Measurements from ENCODE around the gene MYO16.
"Not testable (repeated sequence)": the region's sequence is repeated elsewhere in the genome, so short reads cannot be mapped to it uniquely, and the experiment has no call there.

The MYO16 gene

DNA sequence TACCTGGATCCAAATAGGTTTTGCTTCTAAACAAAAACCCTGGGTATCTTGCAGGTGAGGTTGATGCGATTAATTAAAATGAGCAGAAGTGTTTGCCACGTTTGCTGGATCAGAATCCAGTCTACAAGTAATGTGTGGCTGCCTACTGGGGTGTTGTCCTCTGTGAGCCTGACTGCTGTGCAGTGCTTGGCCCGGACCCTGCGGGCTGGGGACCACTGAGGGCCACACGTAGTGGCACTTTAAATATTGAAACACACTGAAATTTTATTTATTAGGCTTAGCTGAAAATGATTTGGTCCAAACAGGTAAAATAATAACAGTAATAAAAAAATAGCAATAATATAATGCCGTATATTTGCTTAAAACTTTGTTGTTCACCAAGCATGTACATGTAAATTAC, 338.0 kb downstream of the MYO16 start:
- Histone ChIP-seq H3K9ac (ENCODE audit: low read depth, low read length) (no peak overlapping the region), H3K4me3 (ENCODE audit: low read depth, low read length) (no peak overlapping the region), H3K27me3 (ENCODE audit: control insufficient read depth, insufficient read depth, low read length) (no peaks in the 10 kb centered on the region), H3K36me3 (ENCODE audit: control insufficient read depth, insufficient read depth, low read length) (no peaks in the 10 kb centered on the region), H3K9me3 (ENCODE audit: control insufficient read depth, insufficient read depth, low read length) (no peaks in the 10 kb centered on the region), H3K4me1 (ENCODE audit: control insufficient read depth, insufficient read depth, low read length) (no peaks in the 10 kb centered on the region)

GRCh38 chr13:108968566-108968965, 339.2 kb downstream of the MYO16 start:
- H3K36me3 ChIP-seq (ENCODE audit: control insufficient read depth, insufficient read depth, low read length): no peaks in the 10 kb centered on the region
- H3K9me3 ChIP-seq (ENCODE audit: control insufficient read depth, insufficient read depth, low read length): no peaks in the 10 kb centered on the region
- no peak overlapping the region for H3K4me3 ChIP-seq (ENCODE audit: low read depth, low read length)
- no peaks in the 10 kb centered on the region for H3K27me3 ChIP-seq (ENCODE audit: control insufficient read depth, insufficient read depth, low read length)
- no peak overlapping the region for H3K9ac ChIP-seq (ENCODE audit: low read depth, low read length)
- H3K4me1 ChIP-seq (ENCODE audit: control insufficient read depth, insufficient read depth, low read length): no peaks in the 10 kb centered on the region

- no peaks in the 10 kb centered on the region for H3K36me3 ChIP-seq (ENCODE audit: control insufficient read depth, insufficient read depth, low read length)
- H3K9me3 ChIP-seq (ENCODE audit: control insufficient read depth, insufficient read depth, low read length): no peaks in the 10 kb centered on the region
- H3K4me3 ChIP-seq (ENCODE audit: low read depth, low read length): no peak overlapping the region
- H3K9ac ChIP-seq (ENCODE audit: low read depth, low read length): no peak overlapping the region
- H3K4me1 ChIP-seq (ENCODE audit: control insufficient read depth, insufficient read depth, low read length): no peaks in the 10 kb centered on the region
- no peaks in the 10 kb centered on the region for H3K27me3 ChIP-seq (ENCODE audit: control insufficient read depth, insufficient read depth, low read length)
These were observed 345.3 kb downstream of the MYO16 start for GRCh38 chr13:108974686-108975085.

GRCh38 chr13:108980237-108980636, 350.8 kb downstream of the MYO16 start:
- Histone ChIP-seq H3K9ac (ENCODE audit: low read depth, low read length) (no peak overlapping the region), H3K4me1 (ENCODE audit: control insufficient read depth, insufficient read depth, low read length) (no peaks in the 10 kb centered on the region), H3K36me3 (ENCODE audit: control insufficient read depth, insufficient read depth, low read length) (no peaks in the 10 kb centered on the region), H3K4me3 (ENCODE audit: low read depth, low read length) (no peak overlapping the region), H3K27me3 (ENCODE audit: control insufficient read depth, insufficient read depth, low read length) (no peaks in the 10 kb centered on the region), H3K9me3 (ENCODE audit: control insufficient read depth, insufficient read depth, low read length) (no peaks in the 10 kb centered on the region)

DNA sequence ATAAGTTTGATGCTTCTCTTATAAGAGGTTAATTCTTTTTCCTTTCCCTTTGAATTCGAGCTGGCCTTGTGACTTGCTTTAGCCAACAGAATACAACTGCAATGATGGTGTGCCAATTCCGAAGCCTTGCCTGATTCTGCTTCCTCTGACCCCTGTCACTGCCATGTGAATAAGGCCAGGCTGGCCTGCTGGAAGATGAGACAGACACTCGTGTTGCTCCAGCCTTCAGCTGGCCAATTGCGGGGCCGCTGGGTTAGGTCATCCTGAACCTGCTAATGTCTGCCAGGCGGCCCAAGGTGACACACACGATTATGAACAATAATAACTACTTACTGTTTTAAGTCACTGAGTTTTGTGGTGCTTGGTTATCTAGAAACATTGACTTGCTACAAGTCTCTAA, 352.0 kb downstream of the MYO16 start:
- Histone ChIP-seq H3K27me3 (ENCODE audit: control insufficient read depth, insufficient read depth, low read length) (no peaks in the 10 kb centered on the region), H3K9me3 (ENCODE audit: control insufficient read depth, insufficient read depth, low read length) (no peaks in the 10 kb centered on the region)

DNA sequence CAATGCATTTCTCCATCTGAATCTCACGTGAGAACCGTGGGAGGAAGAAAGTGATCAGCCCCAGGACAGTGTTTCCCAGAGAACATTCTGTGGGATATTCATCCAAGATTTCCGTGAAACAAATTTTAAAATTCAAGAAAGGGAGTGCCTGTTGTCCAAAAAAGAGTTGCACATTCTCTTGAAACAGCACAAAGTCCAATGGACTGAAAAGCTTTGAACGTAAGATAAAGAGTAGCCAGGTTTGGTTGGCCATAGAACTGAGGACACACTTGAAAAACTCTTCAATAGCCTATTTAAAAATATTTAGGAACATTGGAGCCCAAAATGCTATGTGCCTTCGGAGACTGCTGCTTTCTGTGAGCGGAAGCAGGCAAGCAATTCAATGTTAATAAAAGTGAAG, 353.9 kb downstream of the MYO16 start:
- Histone ChIP-seq H3K4me3 (ENCODE audit: low read depth, low read length) (no peak overlapping the region), H3K36me3 (ENCODE audit: control insufficient read depth, insufficient read depth, low read length) (no peaks in the 10 kb centered on the region), H3K27me3 (ENCODE audit: control insufficient read depth, insufficient read depth, low read length) (no peaks in the 10 kb centered on the region), H3K4me1 (ENCODE audit: control insufficient read depth, insufficient read depth, low read length) (peaks cover 8% of the 10 kb centered on the region), H3K9me3 (ENCODE audit: control insufficient read depth, insufficient read depth, low read length) (no peaks in the 10 kb centered on the region), H3K9ac (ENCODE audit: low read depth, low read length) (no peak overlapping the region)

More for the DNA sequence above, 352.0 kb downstream of the MYO16 start:
- Histone ChIP-seq H3K4me1 (ENCODE audit: control insufficient read depth, insufficient read depth, low read length) (no peaks in the 10 kb centered on the region), H3K9ac (ENCODE audit: low read depth, low read length) (no peak overlapping the region), H3K4me3 (ENCODE audit: low read depth, low read length) (no peak overlapping the region), H3K36me3 (ENCODE audit: control insufficient read depth, insufficient read depth, low read length) (no peaks in the 10 kb centered on the region)

DNA sequence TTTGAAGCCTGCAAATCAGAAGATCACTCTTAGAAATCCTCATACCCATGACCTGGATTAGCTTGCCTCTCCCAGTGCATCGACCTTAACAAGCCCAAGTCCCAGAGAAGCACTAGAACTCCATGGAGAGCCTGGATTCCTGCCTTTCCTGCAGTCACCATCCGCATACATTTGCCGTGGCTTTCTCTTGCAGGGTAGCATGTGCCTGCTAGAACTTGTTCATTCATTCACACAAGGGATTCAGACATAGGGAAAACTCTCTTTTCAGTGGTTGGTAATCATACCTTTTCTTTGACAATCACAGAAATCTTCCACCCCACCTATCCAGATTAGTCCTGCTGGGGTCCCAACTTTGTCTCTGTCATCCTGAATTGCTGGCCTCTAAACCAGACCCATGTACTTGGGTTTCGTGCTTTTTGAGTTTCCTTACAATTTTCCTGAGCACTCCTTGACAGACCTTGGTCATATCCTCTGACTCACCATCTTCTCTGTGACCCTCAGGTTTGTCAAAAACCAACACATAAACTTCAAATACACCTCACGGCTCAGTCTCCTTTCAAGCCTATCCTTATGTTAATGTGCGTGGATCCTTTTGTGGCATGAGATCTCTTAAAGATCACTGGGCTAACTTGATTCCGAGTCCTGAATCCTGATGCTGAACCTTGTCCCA, 355.0 kb downstream of the MYO16 start:
- no peaks in the 10 kb centered on the region for H3K9me3 ChIP-seq (ENCODE audit: control insufficient read depth, insufficient read depth, low read length)
- H3K9ac ChIP-seq (ENCODE audit: low read depth, low read length): no peak overlapping the region
- H3K4me3 ChIP-seq (ENCODE audit: low read depth, low read length): no peak overlapping the region
- no peaks in the 10 kb centered on the region for H3K36me3 ChIP-seq (ENCODE audit: control insufficient read depth, insufficient read depth, low read length)
- H3K4me1 ChIP-seq (ENCODE audit: control insufficient read depth, insufficient read depth, low read length): peaks cover 8% of the 10 kb centered on the region
- H3K27me3 ChIP-seq (ENCODE audit: control insufficient read depth, insufficient read depth, low read length): no peaks in the 10 kb centered on the region

- no peaks in the 10 kb centered on the region for H3K9me3 ChIP-seq (ENCODE audit: control insufficient read depth, insufficient read depth, low read length)
- H3K9ac ChIP-seq (ENCODE audit: low read depth, low read length): no peak overlapping the region
- H3K4me1 ChIP-seq (ENCODE audit: control insufficient read depth, insufficient read depth, low read length): peaks cover 8% of the 10 kb centered on the region
- H3K36me3 ChIP-seq (ENCODE audit: control insufficient read depth, insufficient read depth, low read length): no peaks in the 10 kb centered on the region
- H3K4me3 ChIP-seq (ENCODE audit: low read depth, low read length): no peak overlapping the region
- no peaks in the 10 kb centered on the region for H3K27me3 ChIP-seq (ENCODE audit: control insufficient read depth, insufficient read depth, low read length)
These were observed 355.8 kb downstream of the MYO16 start for GRCh38 chr13:108985166-108985565.

DNA sequence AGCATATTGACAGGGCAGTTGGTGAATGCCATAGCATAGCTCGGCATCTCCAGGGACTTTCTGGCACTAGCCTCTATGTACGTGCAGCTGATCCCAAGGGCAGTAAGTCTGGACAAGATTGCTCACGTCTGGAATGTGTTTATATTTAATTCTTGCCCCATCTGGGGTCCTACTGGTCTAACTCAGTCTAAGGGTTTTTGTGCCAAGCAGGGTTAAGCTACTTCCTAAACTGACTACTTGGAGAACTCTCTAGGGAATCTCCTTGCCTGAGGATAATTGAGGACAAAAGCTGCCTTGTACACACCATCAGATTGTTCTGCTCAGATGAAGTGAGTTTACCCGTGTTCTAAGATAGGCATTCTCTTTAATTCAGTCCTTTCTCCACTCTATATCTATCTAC, 358.1 kb downstream of the MYO16 start:
- Histone ChIP-seq H3K36me3 (ENCODE audit: control insufficient read depth, insufficient read depth, low read length) (no peaks in the 10 kb centered on the region), H3K27me3 (ENCODE audit: control insufficient read depth, insufficient read depth, low read length) (no peaks in the 10 kb centered on the region), H3K9me3 (ENCODE audit: control insufficient read depth, insufficient read depth, low read length) (no peaks in the 10 kb centered on the region), H3K9ac (ENCODE audit: low read depth, low read length) (no peak overlapping the region), H3K4me1 (ENCODE audit: control insufficient read depth, insufficient read depth, low read length) (peaks cover 9% of the 10 kb centered on the region), H3K4me3 (ENCODE audit: low read depth, low read length) (no peak overlapping the region)

- Histone ChIP-seq H3K9me3 (ENCODE audit: control insufficient read depth, insufficient read depth, low read length) (no peaks in the 10 kb centered on the region), H3K36me3 (ENCODE audit: control insufficient read depth, insufficient read depth, low read length) (no peaks in the 10 kb centered on the region), H3K4me3 (ENCODE audit: low read depth, low read length) (no peak overlapping the region), H3K4me1 (ENCODE audit: control insufficient read depth, insufficient read depth, low read length) (peaks cover 13% of the 10 kb centered on the region), H3K27me3 (ENCODE audit: control insufficient read depth, insufficient read depth, low read length) (no peaks in the 10 kb centered on the region), H3K9ac (ENCODE audit: low read depth, low read length) (no peak overlapping the region)
These were observed 358.5 kb downstream of the MYO16 start for GRCh38 chr13:108987944-108988343.

DNA sequence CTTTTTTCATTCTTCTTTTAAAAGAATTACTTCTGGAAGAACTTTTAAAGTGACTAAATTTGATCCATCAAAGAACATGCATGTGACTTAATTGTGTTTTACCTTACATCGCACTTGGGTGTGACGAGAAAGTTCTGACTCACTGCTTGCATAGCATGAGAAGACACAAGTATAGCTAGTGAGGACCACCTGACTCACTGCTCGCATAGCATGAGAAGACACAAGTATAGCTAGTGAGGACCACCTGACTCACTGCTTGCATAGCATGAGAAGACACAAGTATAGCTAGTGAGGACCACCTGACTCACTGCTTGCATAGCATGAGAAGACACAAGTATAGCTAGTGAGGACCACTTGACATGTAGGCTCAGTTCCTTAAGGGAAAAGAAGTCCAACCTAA, 362.0 kb downstream of the MYO16 start:
- not testable (repeated sequence) for H3K4me3 ChIP-seq (ENCODE audit: low read depth, low read length); H3K9ac ChIP-seq (ENCODE audit: low read depth, low read length); H3K36me3 ChIP-seq (ENCODE audit: control insufficient read depth, insufficient read depth, low read length); H3K9me3 ChIP-seq (ENCODE audit: control insufficient read depth, insufficient read depth, low read length); H3K27me3 ChIP-seq (ENCODE audit: control insufficient read depth, insufficient read depth, low read length)
- H3K4me1 ChIP-seq (ENCODE audit: control insufficient read depth, insufficient read depth, low read length): peaks cover 13% of the 10 kb centered on the region

GRCh38 chr13:108993346-108993745, 363.9 kb downstream of the MYO16 start:
- Histone ChIP-seq H3K4me3 (ENCODE audit: low read depth, low read length) (no peak overlapping the region), H3K9me3 (ENCODE audit: control insufficient read depth, insufficient read depth, low read length) (no peaks in the 10 kb centered on the region), H3K36me3 (ENCODE audit: control insufficient read depth, insufficient read depth, low read length) (no peaks in the 10 kb centered on the region), H3K9ac (ENCODE audit: low read depth, low read length) (no peak overlapping the region), H3K27me3 (ENCODE audit: control insufficient read depth, insufficient read depth, low read length) (no peaks in the 10 kb centered on the region), H3K4me1 (ENCODE audit: control insufficient read depth, insufficient read depth, low read length) (peaks cover 5% of the 10 kb centered on the region)

Measured in iPS-15b (cell line).